ENCODE results near the gene TRPC4AP. TPM values are rescaled to one million over a fixed set of nuclear protein-coding genes. Genes with fewer than 3 reads are reported as not detected.

The TRPC4AP gene
- total and polyA plus RNA-seq, 2 of the 8 experiments (the other 6 are each of a cell fraction or from before 2014, with no cell fraction given), result 73.1 to 74.8 TPM

GRCh38 chr20:35066194-35066593 lies 26.4 kb downstream of the TRPC4AP start (continued):
- TF ChIP-seq CHD7 (IDR thresholded peaks at IDR 0.05; ENCODE audit: insufficient replicate concordance, low read length), result no peak
- TF ChIP-seq TEAD4 (IDR thresholded peaks at IDR 0.05; ENCODE audit: low read depth, low read length), result no peak
- TF ChIP-seq KDM4A (IDR thresholded peaks at IDR 0.05; ENCODE audit: low read depth, low read length, severe bottlenecking), result no peak
- TF ChIP-seq GTF2F1 (IDR thresholded peaks at IDR 0.05; ENCODE audit: borderline replicate concordance, low read depth, low read length), result no peak
- TF ChIP-seq EGR1 (IDR thresholded peaks at IDR 0.05; ENCODE audit: borderline replicate concordance, low read depth, low read length), result no peak
- TF ChIP-seq BACH1 (IDR thresholded peaks at IDR 0.05; ENCODE audit: low read length), result no peak
- TF ChIP-seq ZNF274 (IDR thresholded peaks at IDR 0.05; ENCODE audit: borderline replicate concordance, extremely low read depth, low read length), result no peak
- no peak for TF ChIP-seq YY1 (IDR thresholded peaks at IDR 0.05; ENCODE audit: low read depth, low read length)
- no peak for TF ChIP-seq MAFK (IDR thresholded peaks at IDR 0.05; ENCODE audit: low read depth, low read length)
- no peak for TF ChIP-seq CTCF (IDR thresholded peaks at IDR 0.05; ENCODE audit: control extremely low read depth in 1 of 3, insufficient read depth in 1 of 3, low read depth in 1 of 3, low read length in 3 of 3)

Data from H1 (cell line).